HEK293 (cell line): Measurements from ENCODE around the gene RMND1.

Experiments
- OSR2 ChIP-seq: fragments of 450-650 bp; formaldehyde crosslinking; IDR thresholded peaks from 2 replicates; pipeline ENCODE4 v1.5.1; 2016; ENCODE audit warnings: missing biosample characterization, missing genetic modification characterization
- ZBTB21 ChIP-seq: fragments of 450-650 bp; formaldehyde crosslinking; IDR thresholded peaks from 2 replicates; pipeline ENCODE4 v1.5.1; 2017; ENCODE audit warnings: missing biosample characterization, missing genetic modification characterization
- ZNF341 ChIP-seq: fragments of 450-650 bp; formaldehyde crosslinking; IDR thresholded peaks from 2 replicates; pipeline ENCODE4; 2016; ENCODE audit warnings: low read depth, missing biosample characterization, missing genetic modification characterization
- ZNF416 ChIP-seq: fragments of 450-650 bp; formaldehyde crosslinking; IDR thresholded peaks from 2 replicates; pipeline ENCODE4 v1.5.1; 2016; ENCODE audit warnings: missing biosample characterization, missing genetic modification characterization
- ZNF654 ChIP-seq: fragments of 450-650 bp; formaldehyde crosslinking; IDR thresholded peaks from 2 replicates; pipeline ENCODE4 v1.5.1; 2016; ENCODE audit warnings: low read depth, missing biosample characterization, missing genetic modification characterization
- ZNF776 ChIP-seq: fragments of 450-650 bp; formaldehyde crosslinking; IDR thresholded peaks from 2 replicates; pipeline ENCODE4 v1.5.0; 2017; ENCODE audit warnings: missing biosample characterization, missing genetic modification characterization, borderline replicate concordance
- TF ChIP-seq, protein P1 (sequence below): fragments of 450-650 bp; formaldehyde crosslinking; IDR thresholded peaks from 2 replicates; pipeline ENCODE4 v1.5.1; 2016; ENCODE audit warnings: missing biosample characterization, missing genetic modification characterization
- TF ChIP-seq, protein P2 (sequence below): fragments of 450-650 bp; formaldehyde crosslinking; IDR thresholded peaks from 2 replicates; pipeline ENCODE4 v1.5.1; 2016; ENCODE audit warnings: missing biosample characterization, missing genetic modification characterization
- TF ChIP-seq, protein P3 (sequence below): fragments of 450-650 bp; formaldehyde crosslinking; conservative IDR thresholded peaks from 2 replicates; pipeline ENCODE4 v1.5.1; 2016; ENCODE audit warnings: low read depth, missing biosample characterization, missing genetic modification characterization
- TF ChIP-seq, protein P4 (sequence below): fragments of 450-650 bp; formaldehyde crosslinking; IDR thresholded peaks from 2 replicates; pipeline ENCODE4; 2016; ENCODE audit warnings: missing biosample characterization, missing genetic modification characterization
- TF ChIP-seq, protein P5 (sequence below): fragments of 450-650 bp; formaldehyde crosslinking; IDR thresholded peaks from 2 replicates; pipeline ENCODE4 v1.5.1; 2016; ENCODE audit warnings: missing biosample characterization, missing genetic modification characterization, low read depth

DNA sequence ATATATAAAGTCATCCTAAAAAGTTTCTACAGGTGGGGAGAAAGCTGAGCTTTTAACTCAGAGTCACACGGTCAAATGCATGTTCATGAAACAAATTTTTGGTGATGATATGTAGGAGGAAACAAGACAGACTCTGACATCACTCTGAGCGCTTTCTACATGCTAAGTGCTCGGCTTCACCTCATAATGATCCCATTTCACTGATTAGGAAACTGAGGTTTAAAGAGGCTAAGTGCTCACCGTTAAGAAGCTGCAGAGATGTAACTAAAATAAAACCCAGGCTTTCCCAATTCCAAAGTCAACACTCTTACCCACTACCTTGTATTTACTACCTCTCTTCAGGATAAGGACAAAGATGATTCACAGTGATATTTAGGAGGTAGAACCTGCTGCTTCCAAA lies 4.7 kb downstream of the RMND1 start:
- TF ChIP-seq ZNF416 (tag by site-specific recombination) = no peak
- TF ChIP-seq, protein P1, sequence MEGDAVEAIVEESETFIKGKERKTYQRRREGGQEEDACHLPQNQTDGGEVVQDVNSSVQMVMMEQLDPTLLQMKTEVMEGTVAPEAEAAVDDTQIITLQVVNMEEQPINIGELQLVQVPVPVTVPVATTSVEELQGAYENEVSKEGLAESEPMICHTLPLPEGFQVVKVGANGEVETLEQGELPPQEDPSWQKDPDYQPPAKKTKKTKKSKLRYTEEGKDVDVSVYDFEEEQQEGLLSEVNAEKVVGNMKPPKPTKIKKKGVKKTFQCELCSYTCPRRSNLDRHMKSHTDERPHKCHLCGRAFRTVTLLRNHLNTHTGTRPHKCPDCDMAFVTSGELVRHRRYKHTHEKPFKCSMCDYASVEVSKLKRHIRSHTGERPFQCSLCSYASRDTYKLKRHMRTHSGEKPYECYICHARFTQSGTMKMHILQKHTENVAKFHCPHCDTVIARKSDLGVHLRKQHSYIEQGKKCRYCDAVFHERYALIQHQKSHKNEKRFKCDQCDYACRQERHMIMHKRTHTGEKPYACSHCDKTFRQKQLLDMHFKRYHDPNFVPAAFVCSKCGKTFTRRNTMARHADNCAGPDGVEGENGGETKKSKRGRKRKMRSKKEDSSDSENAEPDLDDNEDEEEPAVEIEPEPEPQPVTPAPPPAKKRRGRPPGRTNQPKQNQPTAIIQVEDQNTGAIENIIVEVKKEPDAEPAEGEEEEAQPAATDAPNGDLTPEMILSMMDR (tag by site-specific recombination) = no peak
- no peak for TF ChIP-seq OSR2 (tag by site-specific recombination)
- TF ChIP-seq, protein P2, sequence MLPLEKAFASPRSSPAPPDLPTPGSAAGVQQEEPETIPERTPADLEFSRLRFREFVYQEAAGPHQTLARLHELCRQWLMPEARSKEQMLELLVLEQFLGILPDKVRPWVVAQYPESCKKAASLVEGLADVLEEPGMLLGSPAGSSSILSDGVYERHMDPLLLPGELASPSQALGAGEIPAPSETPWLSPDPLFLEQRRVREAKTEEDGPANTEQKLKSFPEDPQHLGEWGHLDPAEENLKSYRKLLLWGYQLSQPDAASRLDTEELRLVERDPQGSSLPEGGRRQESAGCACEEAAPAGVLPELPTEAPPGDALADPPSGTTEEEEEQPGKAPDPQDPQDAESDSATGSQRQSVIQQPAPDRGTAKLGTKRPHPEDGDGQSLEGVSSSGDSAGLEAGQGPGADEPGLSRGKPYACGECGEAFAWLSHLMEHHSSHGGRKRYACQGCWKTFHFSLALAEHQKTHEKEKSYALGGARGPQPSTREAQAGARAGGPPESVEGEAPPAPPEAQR = no peak
- no peak for TF ChIP-seq ZBTB21 (tag by site-specific recombination)
- TF ChIP-seq, protein P3, sequence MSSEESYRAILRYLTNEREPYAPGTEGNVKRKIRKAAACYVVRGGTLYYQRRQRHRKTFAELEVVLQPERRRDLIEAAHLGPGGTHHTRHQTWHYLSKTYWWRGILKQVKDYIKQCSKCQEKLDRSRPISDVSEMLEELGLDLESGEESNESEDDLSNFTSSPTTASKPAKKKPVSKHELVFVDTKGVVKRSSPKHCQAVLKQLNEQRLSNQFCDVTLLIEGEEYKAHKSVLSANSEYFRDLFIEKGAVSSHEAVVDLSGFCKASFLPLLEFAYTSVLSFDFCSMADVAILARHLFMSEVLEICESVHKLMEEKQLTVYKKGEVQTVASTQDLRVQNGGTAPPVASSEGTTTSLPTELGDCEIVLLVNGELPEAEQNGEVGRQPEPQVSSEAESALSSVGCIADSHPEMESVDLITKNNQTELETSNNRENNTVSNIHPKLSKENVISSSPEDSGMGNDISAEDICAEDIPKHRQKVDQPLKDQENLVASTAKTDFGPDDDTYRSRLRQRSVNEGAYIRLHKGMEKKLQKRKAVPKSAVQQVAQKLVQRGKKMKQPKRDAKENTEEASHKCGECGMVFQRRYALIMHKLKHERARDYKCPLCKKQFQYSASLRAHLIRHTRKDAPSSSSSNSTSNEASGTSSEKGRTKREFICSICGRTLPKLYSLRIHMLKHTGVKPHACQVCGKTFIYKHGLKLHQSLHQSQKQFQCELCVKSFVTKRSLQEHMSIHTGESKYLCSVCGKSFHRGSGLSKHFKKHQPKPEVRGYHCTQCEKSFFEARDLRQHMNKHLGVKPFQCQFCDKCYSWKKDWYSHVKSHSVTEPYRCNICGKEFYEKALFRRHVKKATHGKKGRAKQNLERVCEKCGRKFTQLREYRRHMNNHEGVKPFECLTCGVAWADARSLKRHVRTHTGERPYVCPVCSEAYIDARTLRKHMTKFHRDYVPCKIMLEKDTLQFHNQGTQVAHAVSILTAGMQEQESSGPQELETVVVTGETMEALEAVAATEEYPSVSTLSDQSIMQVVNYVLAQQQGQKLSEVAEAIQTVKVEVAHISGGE = no peak
- no peak for TF ChIP-seq ZNF341 (tag by site-specific recombination)
- no peak for TF ChIP-seq ZNF776 (tag by site-specific recombination)
- TF ChIP-seq, protein P4, sequence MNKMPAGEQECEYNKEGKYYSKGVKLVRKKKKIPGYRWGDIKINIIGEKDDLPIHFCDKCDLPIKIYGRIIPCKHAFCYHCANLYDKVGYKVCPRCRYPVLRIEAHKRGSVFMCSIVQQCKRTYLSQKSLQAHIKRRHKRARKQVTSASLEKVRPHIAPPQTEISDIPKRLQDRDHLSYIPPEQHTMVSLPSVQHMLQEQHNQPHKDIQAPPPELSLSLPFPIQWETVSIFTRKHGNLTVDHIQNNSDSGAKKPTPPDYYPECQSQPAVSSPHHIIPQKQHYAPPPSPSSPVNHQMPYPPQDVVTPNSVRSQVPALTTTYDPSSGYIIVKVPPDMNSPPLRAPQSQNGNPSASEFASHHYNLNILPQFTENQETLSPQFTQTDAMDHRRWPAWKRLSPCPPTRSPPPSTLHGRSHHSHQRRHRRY (tag by site-specific recombination) = no peak
- TF ChIP-seq, protein P5, sequence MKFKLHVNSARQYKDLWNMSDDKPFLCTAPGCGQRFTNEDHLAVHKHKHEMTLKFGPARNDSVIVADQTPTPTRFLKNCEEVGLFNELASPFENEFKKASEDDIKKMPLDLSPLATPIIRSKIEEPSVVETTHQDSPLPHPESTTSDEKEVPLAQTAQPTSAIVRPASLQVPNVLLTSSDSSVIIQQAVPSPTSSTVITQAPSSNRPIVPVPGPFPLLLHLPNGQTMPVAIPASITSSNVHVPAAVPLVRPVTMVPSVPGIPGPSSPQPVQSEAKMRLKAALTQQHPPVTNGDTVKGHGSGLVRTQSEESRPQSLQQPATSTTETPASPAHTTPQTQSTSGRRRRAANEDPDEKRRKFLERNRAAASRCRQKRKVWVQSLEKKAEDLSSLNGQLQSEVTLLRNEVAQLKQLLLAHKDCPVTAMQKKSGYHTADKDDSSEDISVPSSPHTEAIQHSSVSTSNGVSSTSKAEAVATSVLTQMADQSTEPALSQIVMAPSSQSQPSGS (tag by site-specific recombination) = no peak
- no peak for TF ChIP-seq ZNF654
